Small intestine (tissue), 7 donors: Measurements from ENCODE around the gene PTPN11. TPM values are rescaled to one million over a fixed set of nuclear protein-coding genes. Genes with fewer than 3 reads are reported as not detected.

Experiments
- DNase-seq, 2 donors: peaks; one replicate each; pipeline versions ENCODE4 v3.0.0 to v3.0.0-alpha.2; 2013
- FAIRE-seq: peaks from 2 replicates; lab custom pipeline; 2012; peaks lifted over from hg19 to GRCh38; lab: Jason Lieb, UNC
- H3K27ac ChIP-seq, 3 donors: one replicate each; pipeline ENCODE4 v1.5.1; 2013; ENCODE audit warnings: low read length in 2 of 3, mild to moderate bottlenecking in 2 of 3, control low read depth in 1 of 3, inconsistent platforms in 1 of 3, low read depth in 1 of 3, moderate library complexity in 1 of 3
- H3K27me3 ChIP-seq, 3 donors: one replicate each; pipeline ENCODE4 v1.6.1; 2013; ENCODE audit warnings: low read length in 3 of 3, inconsistent platforms in 1 of 3; ENCODE audit not compliant: control insufficient read depth in 3 of 3, insufficient read depth in 3 of 3
- H3K36me3 ChIP-seq, 3 donors: one replicate each; pipeline ENCODE4 v1.6.1; 2013; ENCODE audit warnings: low read length in 3 of 3, inconsistent platforms in 1 of 3, low read depth in 1 of 3, mild to moderate bottlenecking in 1 of 3, moderate library complexity in 1 of 3; ENCODE audit not compliant: control insufficient read depth in 3 of 3, insufficient read depth in 2 of 3
- H3K4me1 ChIP-seq, 3 donors: one replicate each; pipeline ENCODE4 v1.6.1; 2013; ENCODE audit warnings: low read length in 2 of 3, inconsistent platforms in 1 of 3, low read depth in 1 of 3, mild to moderate bottlenecking in 1 of 3, moderate library complexity in 1 of 3; ENCODE audit not compliant: control insufficient read depth in 3 of 3, insufficient read depth in 2 of 3
- H3K4me3 ChIP-seq, 3 donors: one replicate each; pipeline ENCODE4 v1.5.1; 2013; ENCODE audit warnings: low read length in 3 of 3, control low read depth in 1 of 3, inconsistent platforms in 1 of 3, low read depth in 1 of 3, mild to moderate bottlenecking in 1 of 3, moderate library complexity in 1 of 3
- H3K9me3 ChIP-seq, 2 donors: one replicate each; pipeline ENCODE4 v1.6.1; 2013; ENCODE audit warnings: low read depth in 1 of 2, low read length in 1 of 2; ENCODE audit not compliant: control insufficient read depth in 2 of 2, insufficient read depth in 1 of 2
- WGBS, 3 donors: extraction: QIAGEN DNeasy Blood & Tissue Kit; methylation state at CpG; one replicate each; pipeline ENCODE4 v1.1.7; 2013; 5-methylcytosine and 5-hydroxymethylcytosine counted together
- polyA plus RNA-seq, 4 donors: library from polyadenylated mRNA; stranded (reverse) in 3 of 4; unstranded in 1 of 4; fragments of 200-250 nt in 3 of 4; fragments of 120-200 nt in 1 of 4; gene quantifications; one replicate each; pipeline versions ENCODE4 v1.2.1 to v1.2.3, GENCODE V29; 2013
- donor health status: healthy with polysubstance abuse.
- donor health status: control.
- donor health status: control.
- donor health status: Bipolar disorder and iron deficiency.
- donor health status: healthy.

The PTPN11 gene
- polyA plus RNA-seq, 4 donors: 22.7 to 53.0 (median 28.2) TPM

- H3K27ac ChIP-seq: no peak overlapping the region
- H3K4me3 ChIP-seq: no peak overlapping the region
- H3K27me3 ChIP-seq: no peaks in the 10 kb centered on the region
- no peaks in the 10 kb centered on the region for H3K9me3 ChIP-seq
- 95 to 97% (median 95%) methylated on average over 3 of the region's 3 CpGs for WGBS, 3 donors
- FAIRE-seq: no peak
- peaks cover 0 to 7% (median 0%) of the 10 kb centered on the region in 3 donors for H3K4me1 ChIP-seq
- H3K36me3 ChIP-seq: peaks cover 0 to 11% (median 0%) of the 10 kb centered on the region in 3 donors
- no peak for DNase-seq
Measured at GRCh38 chr12:112466835-112467234, 48.1 kb downstream of the PTPN11 start.

DNA sequence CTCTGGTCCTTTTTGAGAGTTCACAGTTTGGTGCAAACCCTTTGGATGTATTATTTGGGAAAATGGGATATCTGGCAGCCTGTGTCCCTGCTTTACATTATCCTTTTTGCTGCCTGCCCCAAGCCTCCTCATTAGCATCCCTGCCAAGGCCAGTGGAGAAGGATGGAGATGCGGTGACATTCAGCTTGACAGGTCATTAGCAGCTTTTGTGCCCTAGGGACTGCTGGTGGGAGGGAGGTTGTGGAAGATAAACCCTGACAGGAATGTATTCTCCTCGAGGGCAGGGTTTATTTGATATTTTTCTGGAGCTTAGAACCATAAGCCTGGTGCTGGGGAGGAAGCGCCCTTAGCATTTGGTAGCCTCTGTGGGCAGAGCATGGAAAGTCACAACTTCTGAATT is 49.3 kb downstream of the PTPN11 start:
- Histone ChIP-seq H3K4me1 (peaks cover 0 to 7% (median 0%) of the 10 kb centered on the region in 3 donors), H3K27ac (no peak overlapping the region), H3K27me3 (no peaks in the 10 kb centered on the region), H3K36me3 (peaks cover 0 to 13% (median 1%) of the 10 kb centered on the region in 3 donors), H3K4me3 (no peak overlapping the region), H3K9me3 (no peaks in the 10 kb centered on the region)
- FAIRE-seq (no peak), DNase-seq (no peak)
- WGBS, 3 donors: 87 to 92% (median 87%) methylated on average over 3 of the region's 3 CpGs

- H3K4me1 ChIP-seq: peaks cover 0 to 7% (median 0%) of the 10 kb centered on the region in 3 donors
- no peak overlapping the region for H3K4me3 ChIP-seq
- FAIRE-seq: no peak
- H3K9me3 ChIP-seq: peaks cover 0 to under 1% of the 10 kb centered on the region in 2 donors
- DNase-seq: no peak
- 85 to 90% (median 89%) methylated on average over 4 of the region's 4 CpGs for WGBS, 3 donors
- H3K27ac ChIP-seq: no peak overlapping the region
- H3K27me3 ChIP-seq: no peaks in the 10 kb centered on the region
- H3K36me3 ChIP-seq: peaks cover 0 to 40% (median 19%) of the 10 kb centered on the region in 3 donors
Measured at GRCh38 chr12:112473056-112473455, 54.3 kb downstream of the PTPN11 start.

DNA sequence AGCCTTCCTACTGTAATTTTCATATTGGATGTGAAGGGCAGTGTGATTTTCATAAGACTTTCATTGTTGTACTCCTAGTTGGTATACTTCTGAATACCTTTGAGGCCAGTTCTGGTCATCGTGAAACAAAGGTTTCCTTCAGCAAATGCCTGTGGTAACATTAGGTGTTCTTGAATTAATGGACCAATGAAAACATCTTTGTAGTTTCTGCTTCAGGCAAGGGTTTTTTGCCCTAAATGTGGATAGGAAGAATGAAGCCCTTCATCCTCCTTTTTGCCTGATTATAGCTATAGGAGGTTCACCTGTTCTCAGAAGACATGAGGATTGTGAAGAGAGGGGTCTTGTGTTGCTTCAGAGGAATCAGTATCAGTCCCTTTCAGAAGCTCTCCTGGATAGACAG is 60.7 kb downstream of the PTPN11 start:
- no peak overlapping the region for H3K27ac ChIP-seq
- peaks cover 8 to 54% (median 32%) of the 10 kb centered on the region in 3 donors for H3K36me3 ChIP-seq
- H3K27me3 ChIP-seq: no peaks in the 10 kb centered on the region
- H3K9me3 ChIP-seq: peaks cover 0 to 2% of the 10 kb centered on the region in 2 donors
- DNase-seq (no peak), FAIRE-seq (no peak)
- H3K4me3 ChIP-seq: no peak overlapping the region
- H3K4me1 ChIP-seq: no peaks in the 10 kb centered on the region
- WGBS, 3 donors: 96 to 100% (median 98%) methylated on average over 1 of the region's 1 CpG

DNA sequence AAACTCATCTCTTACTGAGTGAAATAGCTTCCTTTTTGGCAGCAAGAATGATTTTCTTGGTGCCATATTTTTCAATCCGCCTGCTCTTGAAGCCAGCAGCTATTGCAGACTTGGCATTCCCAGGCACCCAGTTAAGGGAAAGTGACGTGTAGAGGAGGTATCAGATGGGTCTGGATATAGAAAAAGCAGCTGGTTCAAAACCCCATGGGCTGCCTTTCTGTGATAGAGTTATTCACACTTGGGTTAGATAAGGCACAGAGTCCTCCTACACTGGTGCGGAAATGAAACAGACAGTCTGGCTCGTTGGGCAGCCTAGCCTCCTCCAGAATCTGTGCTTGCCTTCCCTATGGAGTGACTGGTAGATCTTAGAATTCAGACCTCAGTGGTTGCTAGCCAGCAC is 62.2 kb downstream of the PTPN11 start:
- no peak for FAIRE-seq
- peaks cover 0 to 2% of the 10 kb centered on the region in 2 donors for H3K9me3 ChIP-seq
- no peak overlapping the region for H3K27ac ChIP-seq
- no peaks in the 10 kb centered on the region for H3K4me1 ChIP-seq
- H3K4me3 ChIP-seq: no peak overlapping the region
- 95 to 98% (median 97%) methylated on average over 4 of the region's 4 CpGs for WGBS, 3 donors
- H3K27me3 ChIP-seq: no peaks in the 10 kb centered on the region
- DNase-seq: no peak
- peaks cover 8 to 45% (median 27%) of the 10 kb centered on the region in 3 donors for H3K36me3 ChIP-seq

- no peak for DNase-seq
- FAIRE-seq: no peak
- H3K27me3 ChIP-seq: no peaks in the 10 kb centered on the region
- H3K4me1 ChIP-seq: no peaks in the 10 kb centered on the region
- peaks cover 0 to 2% of the 10 kb centered on the region in 2 donors for H3K9me3 ChIP-seq
- H3K27ac ChIP-seq: no peak overlapping the region
- H3K36me3 ChIP-seq: peaks cover 8 to 52% (median 28%) of the 10 kb centered on the region in 3 donors
- 97 to 100% (median 98%) methylated on average over 2 of the region's 2 CpGs for WGBS, 3 donors
- no peak overlapping the region for H3K4me3 ChIP-seq
Measured at GRCh38 chr12:112482733-112483132, 64.0 kb downstream of the PTPN11 start.

GRCh38 chr12:112486361-112486760 is 67.6 kb downstream of the PTPN11 start:
- DNase-seq (no peak), FAIRE-seq (no peak)
- no peaks in the 10 kb centered on the region for H3K27me3 ChIP-seq
- no peak overlapping the region for H3K4me3 ChIP-seq
- no peaks in the 10 kb centered on the region for H3K9me3 ChIP-seq
- WGBS, 3 donors: 95 to 97% (median 96%) methylated on average over 12 of the region's 12 CpGs
- no peak overlapping the region for H3K27ac ChIP-seq
- H3K36me3 ChIP-seq: peaks cover 17 to 56% (median 23%) of the 10 kb centered on the region in 3 donors
- no peaks in the 10 kb centered on the region for H3K4me1 ChIP-seq

- Histone ChIP-seq H3K27me3 (no peaks in the 10 kb centered on the region), H3K4me3 (no peak overlapping the region), H3K9me3 (no peaks in the 10 kb centered on the region), H3K27ac (no peak overlapping the region), H3K4me1 (no peaks in the 10 kb centered on the region), H3K36me3 (peaks cover 11 to 51% (median 14%) of the 10 kb centered on the region in 3 donors)
- DNase-seq (no peak), FAIRE-seq (no peak)
- 81 to 95% (median 91%) methylated on average over 6 of the region's 6 CpGs for WGBS, 3 donors
Measured at GRCh38 chr12:112488257-112488876, 69.6 kb downstream of the PTPN11 start.
